ENCODE measurements around the gene MAGI2.

DNA sequence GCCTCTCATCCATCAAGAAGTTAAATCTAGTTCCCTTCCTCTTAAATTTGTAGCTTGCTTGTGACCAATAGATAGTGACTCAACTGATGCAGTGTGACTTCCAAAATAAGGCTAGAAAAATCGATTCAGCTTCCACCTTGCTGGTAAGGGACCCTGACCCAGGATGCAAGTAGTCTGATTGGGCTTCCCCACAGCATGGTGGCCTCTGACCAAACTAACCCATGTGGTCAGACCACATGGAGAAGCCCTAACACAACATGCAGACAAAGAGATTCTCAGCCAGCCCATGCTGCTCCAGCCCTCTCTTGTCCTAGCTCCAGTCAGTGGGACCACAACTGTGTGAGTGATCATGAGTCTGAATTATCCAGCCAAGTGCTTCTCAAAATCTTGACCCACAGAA, 710.8 kb downstream of the MAGI2 start:
- TF ChIP-seq EZH2phosphoT487 (IDR thresholded peaks at IDR 0.05; ENCODE audit: borderline replicate concordance) (no peak), YY1 (IDR thresholded peaks at IDR 0.05; ENCODE audit: extremely low read depth, insufficient replicate concordance, low read depth, low read length) (no peak), POLR2A (IDR thresholded peaks at IDR 0.05; ENCODE audit: borderline replicate concordance, extremely low read depth, insufficient read depth, insufficient read length) (no peak), ZFX (IDR thresholded peaks at IDR 0.05) (no peak)
- TF ChIP-seq, protein P1, sequence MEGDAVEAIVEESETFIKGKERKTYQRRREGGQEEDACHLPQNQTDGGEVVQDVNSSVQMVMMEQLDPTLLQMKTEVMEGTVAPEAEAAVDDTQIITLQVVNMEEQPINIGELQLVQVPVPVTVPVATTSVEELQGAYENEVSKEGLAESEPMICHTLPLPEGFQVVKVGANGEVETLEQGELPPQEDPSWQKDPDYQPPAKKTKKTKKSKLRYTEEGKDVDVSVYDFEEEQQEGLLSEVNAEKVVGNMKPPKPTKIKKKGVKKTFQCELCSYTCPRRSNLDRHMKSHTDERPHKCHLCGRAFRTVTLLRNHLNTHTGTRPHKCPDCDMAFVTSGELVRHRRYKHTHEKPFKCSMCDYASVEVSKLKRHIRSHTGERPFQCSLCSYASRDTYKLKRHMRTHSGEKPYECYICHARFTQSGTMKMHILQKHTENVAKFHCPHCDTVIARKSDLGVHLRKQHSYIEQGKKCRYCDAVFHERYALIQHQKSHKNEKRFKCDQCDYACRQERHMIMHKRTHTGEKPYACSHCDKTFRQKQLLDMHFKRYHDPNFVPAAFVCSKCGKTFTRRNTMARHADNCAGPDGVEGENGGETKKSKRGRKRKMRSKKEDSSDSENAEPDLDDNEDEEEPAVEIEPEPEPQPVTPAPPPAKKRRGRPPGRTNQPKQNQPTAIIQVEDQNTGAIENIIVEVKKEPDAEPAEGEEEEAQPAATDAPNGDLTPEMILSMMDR (IDR thresholded peaks at IDR 0.05 in 2 of 3, conservative IDR thresholded peaks at IDR 0.05 in 1 of 3; ENCODE audit: borderline replicate concordance in 1 of 3, insufficient read depth in 1 of 3, low read depth in 2 of 3, low read length in 2 of 3): no peak
- TF ChIP-seq, protein P2, sequence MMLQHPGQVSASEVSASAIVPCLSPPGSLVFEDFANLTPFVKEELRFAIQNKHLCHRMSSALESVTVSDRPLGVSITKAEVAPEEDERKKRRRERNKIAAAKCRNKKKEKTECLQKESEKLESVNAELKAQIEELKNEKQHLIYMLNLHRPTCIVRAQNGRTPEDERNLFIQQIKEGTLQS (IDR thresholded peaks at IDR 0.05): no peak
- TF ChIP-seq, protein P3, sequence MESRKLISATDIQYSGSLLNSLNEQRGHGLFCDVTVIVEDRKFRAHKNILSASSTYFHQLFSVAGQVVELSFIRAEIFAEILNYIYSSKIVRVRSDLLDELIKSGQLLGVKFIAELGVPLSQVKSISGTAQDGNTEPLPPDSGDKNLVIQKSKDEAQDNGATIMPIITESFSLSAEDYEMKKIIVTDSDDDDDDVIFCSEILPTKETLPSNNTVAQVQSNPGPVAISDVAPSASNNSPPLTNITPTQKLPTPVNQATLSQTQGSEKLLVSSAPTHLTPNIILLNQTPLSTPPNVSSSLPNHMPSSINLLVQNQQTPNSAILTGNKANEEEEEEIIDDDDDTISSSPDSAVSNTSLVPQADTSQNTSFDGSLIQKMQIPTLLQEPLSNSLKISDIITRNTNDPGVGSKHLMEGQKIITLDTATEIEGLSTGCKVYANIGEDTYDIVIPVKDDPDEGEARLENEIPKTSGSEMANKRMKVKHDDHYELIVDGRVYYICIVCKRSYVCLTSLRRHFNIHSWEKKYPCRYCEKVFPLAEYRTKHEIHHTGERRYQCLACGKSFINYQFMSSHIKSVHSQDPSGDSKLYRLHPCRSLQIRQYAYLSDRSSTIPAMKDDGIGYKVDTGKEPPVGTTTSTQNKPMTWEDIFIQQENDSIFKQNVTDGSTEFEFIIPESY (IDR thresholded peaks at IDR 0.05; ENCODE audit: extremely low read depth, insufficient replicate concordance, low read length): no peak
